Mucosa of descending colon (tissue), 3 donors: ENCODE data around the gene ODAD2. TPM values are rescaled to one million over a fixed set of nuclear protein-coding genes. Genes with fewer than 3 reads are reported as not detected.

Experiments
- ATAC-seq: fragments of 200-7000 bp; cut with Tn5 transposase; one replicate; pipeline ENCODE4 v1.9.1; 2020; ENCODE audit warnings: mild to moderate bottlenecking, moderate library complexity
- DNase-seq, 3 donors: peaks; one replicate each; pipeline ENCODE4 v3.0.0-alpha.2; 2020
- H3K36me3 ChIP-seq: fragments of 200-600 bp; one replicate; pipeline ENCODE4 v1.8.0; 2021; ENCODE audit warnings: low read depth, mild to moderate bottlenecking
- H3K4me1 ChIP-seq: fragments of 200-600 bp; one replicate; pipeline ENCODE4 v1.8.0; 2021; ENCODE audit warnings: low read depth, mild to moderate bottlenecking
- H3K4me3 ChIP-seq: fragments of 200-600 bp; one replicate; pipeline ENCODE4 v1.8.0; 2021; ENCODE audit warnings: mild to moderate bottlenecking
- H3K9me3 ChIP-seq: fragments of 200-600 bp; one replicate; pipeline ENCODE4 v1.8.0; 2021; ENCODE audit warnings: mild to moderate bottlenecking
- CTCF ChIP-seq: fragments of 200-600 bp; IDR thresholded peaks from one replicate; pipeline ENCODE4 v1.8.0; 2022; ENCODE audit warnings: antibody characterized with exemption, mild to moderate bottlenecking
- intact Hi-C, 2 donors: fragments of 100-400 bp; cut with DNase I in 1 of 2; cut with micrococcal nuclease in 1 of 2; formaldehyde crosslinking; loops; one replicate each; pipeline versions ENCODE4 v1.11.0 to v1.11.1; 2022; cut with DNase I, micrococcal nuclease
- long read RNA-seq, 2 donors: library from polyadenylated mRNA; unstranded; transcript quantifications; one replicate each; pipeline ENCODE4 v2.0.0, GENCODE V29; 2019 to 2021
- total RNA-seq, 3 donors: library from RNA; stranded (reverse); fragmentation: NEBNext Ultra II Directional in 2 of 3; extraction: Animal tissue kit (Norgen Biotek cat#: 25700) in 2 of 3; gene quantifications; one replicate each; pipeline versions ENCODE4 v1.2.1 to v1.2.4, GENCODE V29; 2021 to 2023
- donor health status: DM: no; HTN: no; CAD: no; lungs with moderate emphysema.
- donor health status: DM: no; HTN: no; CAD: no.
- donor health status: DM: no; HTN: yes; CAD: no.

The ODAD2 gene
- total RNA-seq = 1 to 10 TPM in 1 of 3 donors, under 1 TPM in 2; 0.31 to 1.1 (median 0.46) TPM
- long read RNA-seq, donor 1, partial matches to known transcripts = 0 of 3 reads
- long read RNA-seq, donor 1, other reads (novel, unspliced or antisense) = 2 of 3 reads
- long read RNA-seq, donor 2 = 0 reads

GRCh38 chr10:27998954-27999275 lies at the start of gene ODAD2:
Gene ODAD2, minus strand, starts transcription at chr10:27999079. Its CDS starts 3,937 bp downstream, at chr10:27995142.
- intact Hi-C loops = no loop called here

GRCh38 chr10:28047061-28047460 lies 48.2 kb upstream of the ODAD2 start:
- ATAC-seq (no peak), DNase-seq (no peak)
- intact Hi-C loops = no loop called here
- Histone ChIP-seq H3K36me3 (no peaks in the 10 kb centered on the region), H3K4me1 (no peaks in the 10 kb centered on the region), H3K4me3 (no peak overlapping the region), H3K9me3 (no peaks in the 10 kb centered on the region)
- no peak for TF ChIP-seq CTCF

More at GRCh38 chr10:27998954-27999275, at the start of gene ODAD2:
- no peak for TF ChIP-seq CTCF
- DNase-seq (no peak), ATAC-seq (no peak)
- Histone ChIP-seq H3K9me3 (no peaks in the 10 kb centered on the region), H3K4me3 (no peak within 1 kb of the TSS), H3K36me3 (no peaks in the 10 kb centered on the region), H3K4me1 (no peaks in the 10 kb centered on the region)

GRCh38 chr10:28046579-28046978 lies 47.7 kb upstream of the ODAD2 start:
- Histone ChIP-seq H3K9me3 (no peaks in the 10 kb centered on the region), H3K4me1 (no peaks in the 10 kb centered on the region), H3K36me3 (no peaks in the 10 kb centered on the region), H3K4me3 (no peak overlapping the region)
- no peak for DNase-seq
- ATAC-seq = no peak
- intact Hi-C loops = no loop called here
- no peak for TF ChIP-seq CTCF

GRCh38 chr10:28043941-28044340 lies 45.1 kb upstream of the ODAD2 start:
- DNase-seq (no peak), ATAC-seq (no peak)
- no peak for TF ChIP-seq CTCF
- Histone ChIP-seq H3K4me1 (no peaks in the 10 kb centered on the region), H3K9me3 (no peaks in the 10 kb centered on the region), H3K36me3 (no peaks in the 10 kb centered on the region), H3K4me3 (no peak overlapping the region)
- intact Hi-C loops = no loop called here

- intact Hi-C loops = no loop called here
- no peak for TF ChIP-seq CTCF
- H3K4me3 ChIP-seq = no peak overlapping the region
- no peak for ATAC-seq
- no peak for DNase-seq
- H3K4me1 ChIP-seq = no peaks in the 10 kb centered on the region
- H3K36me3 ChIP-seq = no peaks in the 10 kb centered on the region
- H3K9me3 ChIP-seq = no peaks in the 10 kb centered on the region
Measured at GRCh38 chr10:28036587-28036986, 37.7 kb upstream of the ODAD2 start.
